HepG2 (cell line): ENCODE measurements around the gene ZNF511. TPM values are rescaled to one million over a fixed set of nuclear protein-coding genes. Genes with fewer than 3 reads are reported as not detected.

ENCODE experiments used
- BRCA1 ChIP-seq: sonication (generic); formaldehyde crosslinking; IDR thresholded peaks from 2 replicates; pipeline ENCODE4 v1.4.0; 2020; ENCODE audit warnings: missing genetic modification reagents
- JUN ChIP-seq: sonication (generic); formaldehyde crosslinking; IDR thresholded peaks from 2 replicates; pipeline ENCODE4 v1.4.0; 2020; ENCODE audit warnings: mild to moderate bottlenecking, missing genetic modification reagents
- LCORL ChIP-seq, 2 experiments: fragments of 450-650 bp in 1 of 2; sonication (generic) in 1 of 2; formaldehyde crosslinking in 1 of 2; IDR thresholded peaks; 2 replicates each; pipeline versions ENCODE4 v1.5.0 to v1.6.1; 2017 to 2020; ENCODE audit warnings: antibody characterized with exemption in 1 of 2, missing genetic modification reagents in 1 of 2
- NFIC ChIP-seq: IDR thresholded peaks from 2 replicates; pipeline ENCODE4 v1.6.1; 2012; ENCODE audit warnings: mild to moderate bottlenecking, low read length, inconsistent platforms
- PATZ1 ChIP-seq: sonication (generic); formaldehyde crosslinking; IDR thresholded peaks from 2 replicates; pipeline ENCODE4 v1.4.0; 2020; ENCODE audit warnings: missing genetic modification reagents
- SP1 ChIP-seq, 2 experiments: fragments of 450-650 bp in 1 of 2; sonication (generic) in 1 of 2; formaldehyde crosslinking in 1 of 2; IDR thresholded peaks; 2 replicates each; pipeline versions ENCODE4 v1.4.0 to v1.6.1; 2016 to 2020; ENCODE audit warnings: missing genetic modification reagents in 1 of 2
- TFDP1 ChIP-seq: IDR thresholded peaks from 2 replicates; pipeline ENCODE4 v1.6.1; 2016; ENCODE audit warnings: missing compliant biosample characterization, missing genetic modification reagents, borderline replicate concordance
- UBTF ChIP-seq: sonication (generic); formaldehyde crosslinking; IDR thresholded peaks from 2 replicates; pipeline ENCODE4 v1.4.0; 2020; ENCODE audit warnings: mild to moderate bottlenecking, missing genetic modification reagents
- ZBTB43 ChIP-seq: sonication (generic); formaldehyde crosslinking; conservative IDR thresholded peaks from 2 replicates; pipeline ENCODE4 v1.4.0; 2020; ENCODE audit warnings: missing genetic modification reagents
- ZMYM4 ChIP-seq: sonication (generic); formaldehyde crosslinking; IDR thresholded peaks from 2 replicates; pipeline ENCODE4 v1.8.1; 2023; ENCODE audit warnings: mild to moderate bottlenecking, missing genetic modification reagents
- ZNF263 ChIP-seq: sonication (generic); formaldehyde crosslinking; IDR thresholded peaks from 2 replicates; pipeline ENCODE4 v1.4.0; 2020; ENCODE audit warnings: missing genetic modification reagents
- ZNF407 ChIP-seq: sonication (generic); formaldehyde crosslinking; IDR thresholded peaks from one replicate; pipeline ENCODE4 v1.5.1; 2020; ENCODE audit warnings: mild to moderate bottlenecking, missing genetic modification reagents; ENCODE audit errors: not compliant biosample characterization
- polyA plus RNA-seq, 8 experiments: library from polyadenylated mRNA; depleted of rRNA in 3 of 8; stranded (reverse) in 7 of 8; unstranded in 1 of 8; fragments of >200 nt; fragmentation: Illumina TruSeq in 4 of 8; extraction: Trizol in 4 of 8; gene quantifications; 2 replicates each; pipeline versions ENCODE4 v1.2.1 to v1.2.3, GENCODE V29; 2011 to 2016; ENCODE audit warnings: low read depth in 4 of 8, missing spikeins in 1 of 8, mixed read lengths in 1 of 8; ENCODE audit not compliant: insufficient read depth in 1 of 8
- total RNA-seq, 5 experiments: library from RNA; depleted of rRNA; stranded (reverse); fragments of >200 nt; fragmentation: Illumina TruSeq; extraction: Trizol; gene quantifications; 2 replicates each; pipeline ENCODE4 v1.2.3, GENCODE V29; 2016; ENCODE audit warnings: low read depth in 1 of 5

ZNF511 gene
- total and polyA plus RNA-seq, 2 of the 13 experiments (the other 11 are each of a cell fraction or from before 2014, with no cell fraction given), result 35.6 to 66.4 TPM

- no peak for TF ChIP-seq ZNF407
- peak; percentile 7; the same call in 1 of the 2 replicates for TF ChIP-seq PATZ1 (CRISPR knock-in tag)
- TF ChIP-seq UBTF (CRISPR knock-in tag), result peak; percentile 29; the same call in 1 of the 2 replicates
- TF ChIP-seq JUN (CRISPR knock-in tag), result 0 out of 2 replicates have a peak, but pooled peaks have one; percentile 33
- peak; percentile 34; the same call in 1 of the 2 replicates for TF ChIP-seq ZMYM4 (CRISPR knock-in tag)
- TF ChIP-seq TFDP1 (CRISPR knock-in tag), result peak; percentile 90; the same call in 1 of the 2 replicates
- TF ChIP-seq ZNF263 (CRISPR knock-in tag), result 0 out of 2 replicates have a peak, but pooled peaks have one; percentile 21
- TF ChIP-seq BRCA1, result no peak; the same call in 1 of the 2 replicates
- 0 out of 2 replicates have a peak, but pooled peaks have one; percentile 18 for TF ChIP-seq ZBTB43 (CRISPR knock-in tag)
- no peak for TF ChIP-seq LCORL (IDR thresholded peaks at IDR 0.05)
- TF ChIP-seq LCORL (CRISPR knock-in tag; IDR thresholded peaks at IDR 0.05), result peak; percentile 32; the same call in 1 of the 2 replicates
- TF ChIP-seq NFIC, result peak; percentile 18; the same call in 1 of the 2 replicates
- no peak for TF ChIP-seq SP1 (IDR thresholded peaks at IDR 0.05)
- TF ChIP-seq SP1 (CRISPR knock-in tag; IDR thresholded peaks at IDR 0.05), result peak; percentile 4; the same call in 1 of the 2 replicates
These were observed 51.4 kb downstream of the ZNF511 start (continued) for GRCh38 chr10:133359972-133360610.
